Measurements from ENCODE around the gene LRRN4CL. TPM values are rescaled to one million over a fixed set of nuclear protein-coding genes. Genes with fewer than 3 reads are reported as not detected.

LRRN4CL gene
- total RNA-seq, 1 donor = 6.9 TPM

- peak overlapping the region; percentile 91 for H3K4me3 ChIP-seq (ENCODE audit: low read depth, low read length)
- DNase-seq (ENCODE audit: low read depth) = no peak
- TF ChIP-seq CTCF (IDR thresholded peaks at IDR 0.05; ENCODE audit: insufficient read depth, low read depth, low read length) = no peak
Measured at GRCh38 chr11:62726915-62727164, 37.5 kb upstream of the LRRN4CL start.

- no peak for DNase-seq (ENCODE audit: low read depth)
- peak overlapping the region; percentile 91 for H3K4me3 ChIP-seq (ENCODE audit: low read depth, low read length)
Measured at GRCh38 chr11:62726156-62726914, 37.0 kb upstream of the LRRN4CL start.

GRCh38 chr11:62725646-62726045 is 36.3 kb upstream of the LRRN4CL start:
- no peak for TF ChIP-seq CTCF (IDR thresholded peaks at IDR 0.05; ENCODE audit: insufficient read depth, low read depth, low read length)
- no peak for DNase-seq (ENCODE audit: low read depth)
- H3K4me3 ChIP-seq (ENCODE audit: low read depth, low read length) = peak overlapping the region; percentile 91

More at GRCh38 chr11:62726156-62726914, 37.0 kb upstream of the LRRN4CL start:
- no peak for TF ChIP-seq CTCF (IDR thresholded peaks at IDR 0.05; ENCODE audit: insufficient read depth, low read depth, low read length)

GRCh38 chr11:62724171-62724570 is 34.8 kb upstream of the LRRN4CL start:
- no peak for TF ChIP-seq CTCF (IDR thresholded peaks at IDR 0.05; ENCODE audit: insufficient read depth, low read depth, low read length)
- H3K4me3 ChIP-seq (ENCODE audit: low read depth, low read length) = peak overlapping the region; percentile 91
- no peak for DNase-seq (ENCODE audit: low read depth)

GRCh38 chr11:62721994-62722393 is 32.7 kb upstream of the LRRN4CL start:
- no peak for TF ChIP-seq CTCF (IDR thresholded peaks at IDR 0.05; ENCODE audit: insufficient read depth, low read depth, low read length)
- peak; percentile 33 for DNase-seq (ENCODE audit: low read depth)
- H3K4me3 ChIP-seq (ENCODE audit: low read depth, low read length) = no peak overlapping the region

GRCh38 chr11:62719302-62719978 is 30.1 kb upstream of the LRRN4CL start:
- no peak for TF ChIP-seq CTCF (IDR thresholded peaks at IDR 0.05; ENCODE audit: insufficient read depth, low read depth, low read length)
- no peak overlapping the region for H3K4me3 ChIP-seq (ENCODE audit: low read depth, low read length)
- peak; percentile 46 for DNase-seq (ENCODE audit: low read depth)
